Effector memory CD4-positive, alpha-beta T cell (primary cell): ENCODE results near the gene NUTM2G.
"Not testable (repeated sequence)": the region's sequence is repeated elsewhere in the genome, so short reads cannot be mapped to it uniquely, and the experiment has no call there.

Experiments
- DNase-seq, 3 donors: peaks; one replicate each; pipeline ENCODE4 v3.0.0-alpha.2; 2020
- H3K27ac ChIP-seq: 2 replicates; pipeline ENCODE4 v1.7.0; 2013; ENCODE audit warnings: mild to moderate bottlenecking, low read length, moderate library complexity; ENCODE audit not compliant: insufficient read depth, poor library complexity, severe bottlenecking
- H3K27me3 ChIP-seq: replicated peaks from 2 replicates; pipeline ENCODE4 v1.7.0; 2013; ENCODE audit warnings: mild to moderate bottlenecking, low read length; ENCODE audit not compliant: insufficient read depth, control insufficient read depth, poor library complexity, severe bottlenecking
- H3K36me3 ChIP-seq: 2 replicates; pipeline ENCODE4 v1.7.0; 2013; ENCODE audit warnings: mild to moderate bottlenecking, low read length, moderate library complexity; ENCODE audit not compliant: control insufficient read depth, insufficient read depth
- H3K4me1 ChIP-seq: 2 replicates; pipeline ENCODE4 v1.7.0; 2013; ENCODE audit warnings: low read length, mild to moderate bottlenecking; ENCODE audit not compliant: control insufficient read depth, insufficient read depth, poor library complexity, severe bottlenecking
- H3K4me3 ChIP-seq: 2 replicates; pipeline ENCODE4 v1.7.0; 2013; ENCODE audit warnings: low read length, low read depth, mild to moderate bottlenecking; ENCODE audit not compliant: insufficient read depth, poor library complexity, severe bottlenecking
- H3K9me3 ChIP-seq: 2 replicates; pipeline ENCODE4 v1.7.0; 2013; ENCODE audit warnings: mild to moderate bottlenecking, low read length, moderate library complexity; ENCODE audit not compliant: control insufficient read depth
- total RNA-seq, 3 donors: gene quantifications; one replicate each; lab custom pipeline; 2026; lab: John Stamatoyannopoulos, UW

The NUTM2G gene, protein sequence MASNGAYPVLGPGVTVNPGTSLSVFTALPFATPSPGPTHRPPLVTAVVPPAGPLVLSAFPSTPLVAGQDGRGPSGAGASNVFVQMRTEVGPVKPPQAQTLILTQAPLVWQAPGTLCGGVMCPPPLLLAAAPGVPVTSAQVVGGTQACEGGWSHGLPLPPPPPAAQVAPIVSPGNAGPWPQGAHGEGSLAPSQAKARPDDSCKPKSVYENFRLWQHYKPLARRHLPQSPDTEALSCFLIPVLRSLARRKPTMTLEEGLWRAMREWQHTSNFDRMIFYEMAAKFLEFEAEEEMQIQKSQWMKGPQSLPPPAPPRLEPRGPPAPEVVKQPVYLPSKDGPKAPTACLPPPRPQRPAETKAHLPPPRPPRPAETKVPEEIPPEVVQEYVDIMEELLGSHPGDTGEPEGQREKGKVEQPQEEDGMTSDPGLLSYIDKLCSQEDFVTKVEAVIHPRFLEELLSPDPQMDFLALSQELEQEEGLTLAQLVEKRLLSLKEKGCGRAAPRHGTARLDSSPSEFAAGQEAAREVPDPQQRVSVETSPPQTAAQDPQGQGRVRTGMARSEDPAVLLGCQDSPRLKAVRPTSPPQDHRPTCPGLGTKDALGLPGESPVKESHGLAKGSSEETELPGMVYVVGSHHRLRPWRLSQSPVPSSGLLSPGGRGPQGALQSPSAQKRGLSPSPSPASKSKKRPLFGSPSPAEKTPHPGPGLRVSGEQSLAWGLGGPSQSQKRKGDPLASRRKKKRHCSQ
- total RNA-seq: 0 reads per million in 3 donors

DNA sequence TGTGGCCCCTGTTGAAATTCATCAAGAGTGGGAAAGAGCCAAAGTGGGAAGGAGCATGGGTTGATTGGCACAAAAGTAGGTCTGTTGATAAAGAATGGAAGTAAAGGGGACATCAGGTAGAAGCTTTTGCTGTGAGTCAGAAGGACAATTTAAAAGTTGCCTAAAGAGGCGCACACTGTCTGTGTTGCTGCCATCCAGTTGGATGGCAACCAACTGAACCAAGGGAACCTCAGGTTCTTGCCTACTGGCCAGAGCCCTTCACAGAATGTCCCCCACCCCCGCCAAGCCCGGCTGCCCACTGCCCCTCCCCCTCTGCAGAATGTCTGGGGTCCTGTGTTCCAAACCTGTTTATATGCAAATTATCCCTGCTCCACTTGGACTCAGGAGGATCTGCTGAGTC, at the start of gene NUTM2G:
Gene NUTM2G, plus strand, starts transcription at position 301 of the 400 bp plus-strand sequence. CDS start 182 bp downstream, outside the sequence.
- H3K36me3 ChIP-seq, H3K27me3 ChIP-seq, H3K9me3 ChIP-seq, H3K4me1 ChIP-seq, DNase-seq, H3K4me3 ChIP-seq, H3K27ac ChIP-seq: not testable (repeated sequence)

DNA sequence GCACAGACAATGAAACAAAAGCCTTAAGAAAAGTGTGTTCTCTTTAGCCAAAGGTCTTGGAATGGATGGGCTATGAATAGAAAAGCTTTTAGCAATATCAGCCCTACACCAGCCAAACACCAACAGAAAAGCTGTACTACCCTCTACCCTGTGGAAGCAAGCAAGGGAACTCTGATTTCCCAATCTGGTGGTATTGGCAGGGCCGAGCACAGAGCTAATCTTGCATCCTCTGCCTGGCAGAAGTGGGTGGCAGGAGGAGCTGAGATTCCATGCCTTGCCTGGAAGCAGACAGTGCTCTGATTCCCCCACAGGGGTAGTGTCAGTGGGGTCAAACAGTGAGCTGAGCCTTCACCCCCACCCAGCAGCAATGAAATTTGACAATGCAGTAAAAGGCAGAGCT, 44.7 kb upstream of the NUTM2G start:
- no peaks in the 10 kb centered on the region for H3K27me3 ChIP-seq
- H3K9me3 ChIP-seq: no peaks in the 10 kb centered on the region
- H3K4me1 ChIP-seq: no peaks in the 10 kb centered on the region
- no peak overlapping the region for H3K4me3 ChIP-seq
- H3K27ac ChIP-seq: no peak overlapping the region
- no peaks in the 10 kb centered on the region for H3K36me3 ChIP-seq
- DNase-seq: no peak

DNA sequence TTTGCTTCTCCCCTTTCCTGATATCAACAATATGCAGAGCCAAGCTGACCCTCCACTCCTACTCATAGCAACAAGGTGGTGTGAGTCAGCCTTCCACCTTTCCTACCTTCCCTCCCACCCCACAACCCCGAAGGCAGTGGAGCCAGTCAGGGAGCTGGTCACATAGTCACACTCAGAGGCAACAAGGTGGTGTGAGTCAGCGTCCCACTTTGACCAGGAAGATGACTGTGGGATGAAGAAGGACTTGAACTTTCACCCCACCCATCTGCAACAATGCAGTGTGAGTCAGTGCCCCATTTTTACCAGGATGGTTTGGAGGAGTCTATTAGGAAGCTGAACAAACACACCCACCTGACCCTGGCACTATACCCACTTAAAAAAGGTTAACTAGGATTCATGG, 44.2 kb upstream of the NUTM2G start:
- no peaks in the 10 kb centered on the region for H3K36me3 ChIP-seq
- no peak overlapping the region for H3K27ac ChIP-seq
- H3K4me3 ChIP-seq: no peak overlapping the region
- H3K27me3 ChIP-seq: no peaks in the 10 kb centered on the region
- H3K9me3 ChIP-seq: no peaks in the 10 kb centered on the region
- no peak for DNase-seq
- H3K4me1 ChIP-seq: no peaks in the 10 kb centered on the region

DNA sequence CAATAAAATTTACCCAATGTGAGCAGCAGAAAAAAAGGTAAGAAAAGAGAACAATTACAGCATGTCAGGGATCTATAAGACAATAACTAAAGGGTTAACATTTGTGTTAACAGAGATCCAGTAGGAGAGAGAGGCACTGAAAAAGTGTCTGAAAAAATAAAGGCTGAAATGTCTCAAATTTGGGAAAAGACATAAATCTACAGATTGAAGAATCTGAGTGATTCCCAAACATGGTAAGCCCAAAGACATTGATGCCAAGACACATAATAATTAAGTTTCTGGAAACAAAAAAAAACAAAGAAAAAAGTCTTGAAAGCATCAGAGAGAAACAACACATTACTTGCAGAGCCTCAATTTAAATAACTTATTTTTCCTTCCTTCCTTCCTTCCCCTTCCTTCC, 43.2 kb upstream of the NUTM2G start:
- Histone ChIP-seq H3K36me3 (no peaks in the 10 kb centered on the region), H3K27ac (no peak overlapping the region), H3K9me3 (no peaks in the 10 kb centered on the region), H3K4me3 (no peak overlapping the region), H3K4me1 (no peaks in the 10 kb centered on the region), H3K27me3 (no peaks in the 10 kb centered on the region)
- DNase-seq: no peak

DNA sequence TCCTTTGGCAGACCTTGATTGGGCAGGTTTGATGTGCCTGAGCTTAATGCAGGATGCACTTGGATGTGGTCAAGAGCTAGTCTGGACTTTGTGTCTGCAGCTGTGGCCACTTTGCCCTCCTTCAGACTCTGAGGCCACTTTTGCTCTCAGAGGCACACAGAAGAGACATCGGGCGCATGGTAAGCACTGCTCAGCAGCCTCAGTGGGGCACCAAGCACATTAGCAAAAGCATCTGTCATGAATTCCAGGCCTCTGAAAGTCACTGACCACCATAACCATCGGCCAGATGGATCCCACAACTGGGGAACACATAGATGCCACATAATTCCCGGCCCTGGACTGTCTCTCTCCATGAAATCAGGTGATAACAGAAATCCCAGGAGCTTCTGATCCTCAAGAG, 40.1 kb upstream of the NUTM2G start:
- DNase-seq: no peak
- H3K36me3 ChIP-seq: no peaks in the 10 kb centered on the region
- no peak overlapping the region for H3K27ac ChIP-seq
- H3K9me3 ChIP-seq: no peaks in the 10 kb centered on the region
- H3K4me1 ChIP-seq: no peaks in the 10 kb centered on the region
- no peak overlapping the region for H3K4me3 ChIP-seq
- no peaks in the 10 kb centered on the region for H3K27me3 ChIP-seq

DNA sequence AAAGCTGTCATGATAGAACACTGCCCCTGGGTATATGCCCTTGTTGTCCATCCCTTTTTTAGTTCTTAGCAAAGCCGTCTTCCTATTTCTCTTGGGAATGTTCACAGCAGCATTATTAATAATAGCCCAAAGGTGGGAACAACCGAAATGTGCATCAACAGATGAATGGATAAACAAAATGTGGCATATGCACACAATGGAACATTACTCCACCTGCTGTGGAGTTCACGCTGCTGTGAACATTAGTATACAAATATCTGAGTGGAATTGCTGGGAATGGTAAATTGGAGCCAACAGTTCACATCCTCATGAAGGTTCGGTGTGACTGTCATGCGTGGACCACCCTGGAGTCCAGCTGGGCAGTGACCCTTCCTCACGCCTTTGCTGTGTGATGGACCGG, 36.5 kb upstream of the NUTM2G start:
- H3K9me3 ChIP-seq: no peaks in the 10 kb centered on the region
- no peaks in the 10 kb centered on the region for H3K4me1 ChIP-seq
- no peak overlapping the region for H3K27ac ChIP-seq
- no peak overlapping the region for H3K4me3 ChIP-seq
- no peaks in the 10 kb centered on the region for H3K27me3 ChIP-seq
- no peak for DNase-seq
- peaks cover 8% of the 10 kb centered on the region for H3K36me3 ChIP-seq

DNA sequence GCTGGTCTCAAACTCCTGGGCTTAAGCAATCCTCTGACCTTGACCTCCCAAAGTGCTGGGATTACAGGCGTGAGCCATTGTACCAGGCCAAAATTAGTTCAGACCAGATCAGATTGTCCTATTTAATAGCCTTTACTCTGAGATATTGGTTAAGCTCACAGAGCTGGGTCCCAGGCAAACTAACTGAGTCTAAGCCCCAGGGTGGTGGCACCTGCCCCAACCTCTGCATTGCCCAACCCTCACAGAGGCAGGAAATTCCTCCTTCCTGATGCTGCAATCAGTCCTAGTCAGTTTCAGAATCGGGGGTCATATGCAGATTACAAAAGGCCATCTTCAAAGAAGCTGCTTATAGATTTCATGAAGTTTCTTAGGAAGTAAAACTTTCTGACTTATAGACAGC, 28.6 kb upstream of the NUTM2G start:
- H3K27me3 ChIP-seq, DNase-seq, H3K4me1 ChIP-seq, H3K27ac ChIP-seq, H3K36me3 ChIP-seq, H3K4me3 ChIP-seq, H3K9me3 ChIP-seq: not testable (repeated sequence)

DNA sequence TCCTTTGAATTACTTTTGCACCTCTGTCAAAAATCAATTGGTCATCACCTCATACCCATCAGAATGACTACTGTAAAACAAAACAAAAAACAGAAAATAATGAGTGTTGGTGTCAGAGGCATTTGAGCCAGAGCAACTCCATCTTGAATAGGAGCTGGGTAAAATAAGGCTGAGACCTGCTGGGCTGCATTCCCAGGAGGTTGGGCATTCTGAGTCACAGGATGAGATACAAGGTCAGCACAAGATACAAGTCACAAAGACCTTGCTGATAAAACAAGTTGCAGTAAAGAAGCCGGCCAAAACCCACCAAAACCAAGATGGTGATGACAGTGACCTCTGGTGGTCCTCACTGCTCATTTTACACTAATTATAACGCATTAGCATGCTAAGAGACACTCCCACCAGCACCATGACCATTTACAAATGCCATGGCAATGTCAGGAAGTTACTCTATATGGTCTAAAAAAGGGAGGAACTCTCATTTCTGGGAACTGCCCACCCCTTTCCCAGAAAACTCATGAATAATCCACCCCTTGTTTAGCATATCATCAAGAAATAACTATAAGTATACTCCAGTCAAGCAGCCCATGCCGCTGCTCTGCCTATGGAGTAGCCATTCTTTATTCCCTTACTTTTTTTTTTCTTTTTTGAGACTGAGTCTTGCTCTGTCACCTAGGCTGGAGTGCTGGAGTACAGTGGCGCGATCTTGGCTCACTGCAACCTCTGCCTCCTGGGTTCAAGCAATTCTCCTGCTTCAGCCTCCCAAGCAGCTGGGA, 23.5 kb upstream of the NUTM2G start:
- not testable (repeated sequence) for H3K9me3 ChIP-seq, DNase-seq, H3K36me3 ChIP-seq, H3K27ac ChIP-seq, H3K4me3 ChIP-seq, H3K27me3 ChIP-seq, H3K4me1 ChIP-seq

DNA sequence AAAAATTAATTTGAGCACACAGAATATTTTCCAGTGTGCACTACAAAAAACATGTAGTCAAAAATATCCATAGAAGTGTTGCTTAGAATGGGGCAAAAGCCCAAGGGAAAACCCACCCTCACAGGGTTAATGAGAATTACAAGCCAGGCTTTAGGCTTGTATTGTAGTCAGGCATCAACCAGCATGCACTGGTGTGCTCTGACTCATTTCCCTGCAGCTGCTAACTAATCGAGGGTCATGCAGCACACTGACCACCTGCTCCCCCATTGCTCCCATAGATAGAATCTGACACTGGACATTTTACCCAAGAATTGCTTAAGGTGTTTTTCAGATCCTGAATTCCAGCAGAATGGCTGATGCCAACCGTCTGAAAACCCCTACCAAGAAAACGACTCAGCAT, 20.2 kb upstream of the NUTM2G start:
- H3K9me3 ChIP-seq, H3K27ac ChIP-seq: not testable (repeated sequence)

DNA sequence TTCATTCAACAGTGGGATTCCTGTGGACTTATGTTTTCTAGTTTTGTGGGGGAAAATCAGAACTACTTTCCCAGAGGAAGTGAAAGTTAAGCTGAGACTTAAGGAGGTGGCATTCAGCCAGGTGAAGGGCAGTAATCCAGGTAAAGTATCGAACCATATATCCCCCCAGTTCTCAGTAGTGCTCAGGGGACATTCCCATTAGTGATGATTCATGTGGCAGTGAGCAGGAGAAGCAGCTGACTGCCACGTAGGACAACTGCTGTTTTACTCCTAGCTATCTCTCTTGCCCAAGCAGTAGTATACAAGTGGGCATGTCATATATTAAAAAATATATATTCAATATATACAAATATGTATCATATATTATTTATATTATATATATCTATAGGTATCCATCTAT, 13.1 kb upstream of the NUTM2G start:
- not testable (repeated sequence) for DNase-seq, H3K36me3 ChIP-seq, H3K27ac ChIP-seq, H3K4me3 ChIP-seq, H3K27me3 ChIP-seq, H3K4me1 ChIP-seq, H3K9me3 ChIP-seq

More for the DNA sequence above, 20.2 kb upstream of the NUTM2G start:
- H3K27me3 ChIP-seq, DNase-seq, H3K36me3 ChIP-seq, H3K4me1 ChIP-seq, H3K4me3 ChIP-seq: not testable (repeated sequence)
